ENCODE data around the gene TBC1D9.

Gene TBC1D9

GRCh38 chr4:140688711-140689598 is 67.2 kb downstream of the TBC1D9 start:
- DNase-seq, result peak; percentile 28

- peak; percentile 3 for DNase-seq
These were observed 69.4 kb downstream of the TBC1D9 start for GRCh38 chr4:140686796-140687195.

- no peak for DNase-seq
These were observed 71.9 kb downstream of the TBC1D9 start for GRCh38 chr4:140684314-140684713.

GRCh38 chr4:140681201-140681600 is 75.0 kb downstream of the TBC1D9 start:
- no peak for DNase-seq

- DNase-seq, result no peak
These were observed 75.5 kb downstream of the TBC1D9 start for GRCh38 chr4:140680686-140681085.

- DNase-seq, result no peak
These were observed 76.6 kb downstream of the TBC1D9 start for GRCh38 chr4:140679576-140679975.

- DNase-seq, result peak; percentile 10
These were observed 80.5 kb downstream of the TBC1D9 start for GRCh38 chr4:140675599-140676231.

- DNase-seq, result peak; percentile 26
These were observed 82.5 kb downstream of the TBC1D9 start for GRCh38 chr4:140673729-140674128.

- DNase-seq, result no peak
These were observed 83.8 kb downstream of the TBC1D9 start for GRCh38 chr4:140672416-140672815.

GRCh38 chr4:140668111-140668510 is 88.1 kb downstream of the TBC1D9 start:
- DNase-seq, result no peak

- DNase-seq, result no peak
These were observed 89.1 kb downstream of the TBC1D9 start for GRCh38 chr4:140666889-140667614.

- DNase-seq, result peak; percentile 6
These were observed 93.9 kb downstream of the TBC1D9 start for GRCh38 chr4:140662082-140662869.

GRCh38 chr4:140661550-140661949 is 94.6 kb downstream of the TBC1D9 start:
- DNase-seq, result no peak

- DNase-seq, result no peak
These were observed 96.1 kb downstream of the TBC1D9 start for GRCh38 chr4:140659943-140660700.

- peak; percentile 13 for DNase-seq
These were observed 101.7 kb downstream of the TBC1D9 start for GRCh38 chr4:140654495-140654814.

- DNase-seq, result peak; percentile 6
These were observed 102.3 kb downstream of the TBC1D9 start for GRCh38 chr4:140653718-140654494.

GRCh38 chr4:140652601-140653000 is 103.6 kb downstream of the TBC1D9 start:
- no peak for DNase-seq

GRCh38 chr4:140648716-140649308 is 107.4 kb downstream of the TBC1D9 start:
- DNase-seq, result no peak

GRCh38 chr4:140645614-140646412 is 110.4 kb downstream of the TBC1D9 start:
- no peak for DNase-seq

- no peak for DNase-seq
These were observed 111.0 kb downstream of the TBC1D9 start for GRCh38 chr4:140645196-140645595.
